ENCODE data around the gene SH3BP5L. TPM values are rescaled to one million over a fixed set of nuclear protein-coding genes. Genes with fewer than 3 reads are reported as not detected.

SH3BP5L gene
- total and polyA plus RNA-seq, 2 donors (not counting 1 experiment from before 2014, with no cell fraction given) = 19.2 to 36.5 TPM

- Histone ChIP-seq H3K27me3 (replicated peaks in 1 of 4; ENCODE audit: control extremely low read depth in 1 of 4, control insufficient read depth in 3 of 4, insufficient read depth in 4 of 4, low read length in 3 of 4) (no peaks in the 10 kb centered on the region), H3K4me3 (ENCODE audit: control extremely low read depth in 1 of 5, extremely low read depth in 1 of 5, insufficient read depth in 1 of 5, low read depth in 2 of 5, low read length in 4 of 5) (no peak overlapping the region), H4K20me1 (ENCODE audit: control insufficient read depth, insufficient read depth, low read length, poor library complexity, severe bottlenecking) (no peaks in the 10 kb centered on the region), H3K27ac (ENCODE audit: low read length in 2 of 2) (no peak overlapping the region), H3K36me3 (replicated peaks in 1 of 2; ENCODE audit: control extremely low read depth in 1 of 2, control insufficient read depth in 1 of 2, extremely low read depth in 1 of 2, insufficient read depth in 2 of 2, low read length in 1 of 2) (no peaks in the 10 kb centered on the region), H3K4me1 (ENCODE audit: control insufficient read depth in 2 of 2, insufficient read depth in 2 of 2, low read length in 2 of 2) (peaks cover 57 to 61% of the 10 kb centered on the region in 2 donors), H2AFZ (ENCODE audit: insufficient read depth, low read depth, low read length, poor library complexity, severe bottlenecking) (no peak overlapping the region), H3K79me2 (ENCODE audit: control insufficient read depth, insufficient read depth, low read length) (no peaks in the 10 kb centered on the region), H3K9ac (ENCODE audit: low read length) (no peak overlapping the region), H3K4me2 (replicated peaks; ENCODE audit: low read depth, low read length, poor library complexity, severe bottlenecking) (no peak overlapping the region), H3K9me3 (ENCODE audit: control extremely low read depth in 1 of 3, control insufficient read depth in 2 of 3, insufficient read depth in 1 of 3, low read length in 2 of 3) (peaks cover 0 to 4% (median 2%) of the 10 kb centered on the region in 3 donors)
- ATAC-seq (ENCODE audit: low read depth) = no peak
- no peak overlapping the region for H3K4me3 Mint-ChIP-seq
- H3K9me3 Mint-ChIP-seq (ENCODE audit: insufficient read depth) = no peaks in the 10 kb centered on the region
- TF ChIP-seq CTCF (IDR thresholded peaks at IDR 0.05) (no peak), EZH2 (IDR thresholded peaks at IDR 0.05; ENCODE audit: borderline replicate concordance, insufficient read depth, low read depth, low read length, poor library complexity, severe bottlenecking) (no peak)
- DNase-seq = no peak
- POLR2A ChIA-PET = interaction anchor here (1.2 kb wide), 1 partner anchor 16 kb away, joined by 3 read pairs; no protein-coding TSS in a partner anchor
- CTCF ChIA-PET = interaction anchor here (1.2 to 5.8 kb wide), 2 partner anchors 18 to 167 kb away, joined by 3 to 40 read pairs; no protein-coding TSS in a partner anchor
- WGBS (ENCODE audit: insufficient coverage) = 86% methylated on average over 2 of the region's 3 CpGs
- H3K27ac Mint-ChIP-seq = no peak overlapping the region
- peaks cover 54% of the 10 kb centered on the region for H3K4me1 Mint-ChIP-seq
- H3K27me3 Mint-ChIP-seq = no peaks in the 10 kb centered on the region
- intact Hi-C loops (cut with micrococcal nuclease) = no loop called here
Observed at GRCh38 chr1:248788327-248788726, 37.4 kb downstream of the SH3BP5L start.

- Histone ChIP-seq H3K4me2 (replicated peaks; ENCODE audit: low read depth, low read length, poor library complexity, severe bottlenecking) (no peak overlapping the region), H4K20me1 (ENCODE audit: control insufficient read depth, insufficient read depth, low read length, poor library complexity, severe bottlenecking) (no peaks in the 10 kb centered on the region), H3K4me3 (ENCODE audit: control extremely low read depth in 1 of 5, extremely low read depth in 1 of 5, insufficient read depth in 1 of 5, low read depth in 2 of 5, low read length in 4 of 5) (no peak overlapping the region), H3K27ac (ENCODE audit: low read length in 2 of 2) (no peak overlapping the region), H3K36me3 (replicated peaks in 1 of 2; ENCODE audit: control extremely low read depth in 1 of 2, control insufficient read depth in 1 of 2, extremely low read depth in 1 of 2, insufficient read depth in 2 of 2, low read length in 1 of 2) (no peaks in the 10 kb centered on the region), H3K4me1 (ENCODE audit: control insufficient read depth in 2 of 2, insufficient read depth in 2 of 2, low read length in 2 of 2) (peaks cover 56 to 59% of the 10 kb centered on the region in 2 donors), H2AFZ (ENCODE audit: insufficient read depth, low read depth, low read length, poor library complexity, severe bottlenecking) (no peak overlapping the region), H3K79me2 (ENCODE audit: control insufficient read depth, insufficient read depth, low read length) (no peaks in the 10 kb centered on the region), H3K27me3 (replicated peaks in 1 of 4; ENCODE audit: control extremely low read depth in 1 of 4, control insufficient read depth in 3 of 4, insufficient read depth in 4 of 4, low read length in 3 of 4) (no peaks in the 10 kb centered on the region), H3K9me3 (ENCODE audit: control extremely low read depth in 1 of 3, control insufficient read depth in 2 of 3, insufficient read depth in 1 of 3, low read length in 2 of 3) (peaks cover 0 to 4% (median 0%) of the 10 kb centered on the region in 3 donors), H3K9ac (ENCODE audit: low read length) (no peak overlapping the region)
- DNase-seq (no peak), ATAC-seq (ENCODE audit: low read depth) (no peak)
- TF ChIP-seq EZH2 (IDR thresholded peaks at IDR 0.05; ENCODE audit: borderline replicate concordance, insufficient read depth, low read depth, low read length, poor library complexity, severe bottlenecking) (no peak), CTCF (IDR thresholded peaks at IDR 0.05) (no peak)
- WGBS (ENCODE audit: insufficient coverage) = 83% methylated on average over 3 of the region's 4 CpGs
- intact Hi-C loops (cut with micrococcal nuclease) = no loop called here
- POLR2A ChIA-PET = no interaction called here
- H3K27ac Mint-ChIP-seq = no peak overlapping the region
- H3K9me3 Mint-ChIP-seq (ENCODE audit: insufficient read depth) = no peaks in the 10 kb centered on the region
- CTCF ChIA-PET = interaction anchor here (0.8 to 5.8 kb wide), 3 partner anchors 19 to 168 kb away, joined by 3 to 40 read pairs (median 3); no protein-coding TSS in a partner anchor
- H3K4me3 Mint-ChIP-seq = no peak overlapping the region
- no peaks in the 10 kb centered on the region for H3K27me3 Mint-ChIP-seq
- H3K4me1 Mint-ChIP-seq = peaks cover 52% of the 10 kb centered on the region
Observed at GRCh38 chr1:248787430-248787829, 38.3 kb downstream of the SH3BP5L start.

Data from B cell (primary cell).